C4-2B (cell line): Measurements from ENCODE around the gene ATG10.

Experiments
- H3K27ac ChIP-seq: fragments of 450-650 bp; 2 replicates; pipeline ENCODE4 v1.5.1; 2017
- ZFX ChIP-seq: fragments of 450-650 bp; IDR thresholded peaks from 2 replicates; pipeline ENCODE4 v1.6.1; 2017
- TF ChIP-seq, protein P1 (sequence below): fragments of 450-650 bp; conservative IDR thresholded peaks from 2 replicates; pipeline ENCODE4 v1.5.1; 2017; ENCODE audit warnings: mild to moderate bottlenecking

ATG10 gene

GRCh38 chr5:82274343-82275211 lies 302.8 kb downstream of the ATG10 start:
- TF ChIP-seq ZFX, result no peak
- TF ChIP-seq, protein P1, sequence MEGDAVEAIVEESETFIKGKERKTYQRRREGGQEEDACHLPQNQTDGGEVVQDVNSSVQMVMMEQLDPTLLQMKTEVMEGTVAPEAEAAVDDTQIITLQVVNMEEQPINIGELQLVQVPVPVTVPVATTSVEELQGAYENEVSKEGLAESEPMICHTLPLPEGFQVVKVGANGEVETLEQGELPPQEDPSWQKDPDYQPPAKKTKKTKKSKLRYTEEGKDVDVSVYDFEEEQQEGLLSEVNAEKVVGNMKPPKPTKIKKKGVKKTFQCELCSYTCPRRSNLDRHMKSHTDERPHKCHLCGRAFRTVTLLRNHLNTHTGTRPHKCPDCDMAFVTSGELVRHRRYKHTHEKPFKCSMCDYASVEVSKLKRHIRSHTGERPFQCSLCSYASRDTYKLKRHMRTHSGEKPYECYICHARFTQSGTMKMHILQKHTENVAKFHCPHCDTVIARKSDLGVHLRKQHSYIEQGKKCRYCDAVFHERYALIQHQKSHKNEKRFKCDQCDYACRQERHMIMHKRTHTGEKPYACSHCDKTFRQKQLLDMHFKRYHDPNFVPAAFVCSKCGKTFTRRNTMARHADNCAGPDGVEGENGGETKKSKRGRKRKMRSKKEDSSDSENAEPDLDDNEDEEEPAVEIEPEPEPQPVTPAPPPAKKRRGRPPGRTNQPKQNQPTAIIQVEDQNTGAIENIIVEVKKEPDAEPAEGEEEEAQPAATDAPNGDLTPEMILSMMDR, result no peak
- H3K27ac ChIP-seq, result no peak overlapping the region

DNA sequence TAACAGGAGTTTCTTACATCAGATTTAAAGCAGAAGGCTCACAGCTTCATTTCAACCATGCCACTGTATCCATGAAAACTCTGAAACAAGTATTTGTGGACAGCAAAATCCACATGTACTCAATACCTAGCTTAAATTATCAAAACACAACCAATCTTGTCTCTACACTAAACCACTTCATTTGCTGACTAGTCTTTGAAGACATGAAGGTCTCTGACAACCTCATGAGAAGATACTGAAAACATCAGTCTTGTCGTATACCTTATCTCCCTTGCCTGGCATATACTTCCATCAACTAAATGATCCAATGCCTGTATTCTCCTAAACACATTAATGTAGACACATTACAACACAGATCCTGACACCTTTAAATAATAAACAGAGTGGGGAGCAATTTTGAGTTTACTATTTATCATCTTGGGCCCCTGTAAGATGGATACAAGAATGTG lies 303.4 kb downstream of the ATG10 start:
- H3K27ac ChIP-seq, result no peak overlapping the region
- no peak for TF ChIP-seq ZFX
- TF ChIP-seq, protein P1, result no peak

DNA sequence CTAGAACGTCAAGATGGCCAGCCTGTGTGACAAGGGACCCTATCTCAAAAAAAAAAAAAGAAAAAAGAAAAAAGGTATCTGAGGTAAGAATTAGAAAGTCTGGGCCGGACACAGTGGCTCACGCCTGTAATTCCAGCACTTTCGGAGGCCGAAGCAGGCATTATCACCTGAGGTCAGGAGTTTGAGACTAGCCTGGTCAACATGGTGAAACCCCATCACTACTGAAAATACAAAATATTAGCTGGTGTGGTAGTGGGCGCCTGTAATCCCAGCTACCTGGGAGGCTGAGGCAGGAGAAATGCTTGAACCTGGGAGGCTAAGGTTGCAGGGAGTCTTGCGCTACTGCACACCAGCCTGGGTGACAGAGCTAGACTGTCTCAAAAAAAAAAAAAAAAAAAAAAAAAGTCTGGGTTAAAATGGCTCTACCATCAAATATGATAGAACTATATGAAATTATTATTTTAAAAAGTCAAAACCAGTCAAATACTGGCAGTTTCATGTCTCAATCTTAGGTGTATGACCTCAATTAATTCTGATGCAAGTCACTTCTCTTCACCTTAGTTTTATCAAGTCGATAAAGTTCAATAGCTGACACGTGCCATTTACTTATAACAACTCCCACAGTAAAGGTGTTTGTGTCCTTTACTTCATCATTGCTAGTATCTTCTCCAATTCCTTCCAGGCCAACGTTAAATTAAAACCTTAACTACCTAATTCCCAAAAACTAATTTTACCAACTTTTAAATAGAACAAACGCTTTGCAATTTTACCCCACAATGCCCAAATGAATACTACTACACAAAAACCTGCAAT lies 305.2 kb downstream of the ATG10 start:
- TF ChIP-seq, protein P1, result no peak
- H3K27ac ChIP-seq, result peak overlapping the region; percentile 98

- no peak for TF ChIP-seq ZFX
- TF ChIP-seq, protein P1, result no peak
- H3K27ac ChIP-seq, result peak overlapping the region; percentile 98
Measured at GRCh38 chr5:82277613-82277986, 305.8 kb downstream of the ATG10 start.

- peak; percentile 95 for TF ChIP-seq ZFX
- TF ChIP-seq, protein P1, result no peak
Measured at GRCh38 chr5:82277987-82278710, 306.3 kb downstream of the ATG10 start, which contains the start of gene RPS23. Gene RPS23, minus strand, starts transcription at chr5:82278354. Its CDS starts 31 bp downstream, at chr5:82278323.

DNA sequence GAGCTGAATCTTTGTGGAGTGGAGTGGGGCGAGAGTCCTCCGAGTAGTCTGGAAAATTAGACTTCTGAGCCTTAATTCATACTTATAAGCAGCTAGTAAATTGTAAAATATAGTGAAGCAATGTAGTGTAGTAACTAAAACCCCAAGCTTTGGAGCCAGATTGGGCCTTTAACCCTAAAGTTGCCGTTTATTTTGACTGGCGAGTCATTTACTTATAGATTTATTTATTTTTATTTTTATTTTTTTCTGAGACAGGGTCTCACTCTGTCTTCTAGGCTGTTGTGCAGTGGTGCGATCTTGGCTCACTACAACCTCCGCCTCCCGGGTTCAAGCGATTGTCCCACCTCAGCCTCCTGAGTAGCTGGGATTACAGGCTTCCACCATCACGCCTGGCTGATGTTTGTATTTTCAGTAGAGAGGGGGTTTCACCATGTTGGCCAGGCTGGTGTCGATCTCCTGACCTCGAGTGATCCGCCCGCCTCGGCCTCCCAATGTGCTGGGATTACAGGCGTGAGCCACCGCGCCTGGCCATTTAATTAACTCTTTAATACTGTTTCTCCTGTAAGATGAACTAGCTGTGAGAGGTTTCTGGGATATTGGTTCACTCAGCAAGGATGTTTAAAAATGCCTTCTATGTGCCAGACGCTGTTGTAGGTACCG lies 307.0 kb downstream of the ATG10 start:
- TF ChIP-seq, protein P1, result no peak
- no peak for TF ChIP-seq ZFX
- peak overlapping the region; percentile 98 for H3K27ac ChIP-seq

More at GRCh38 chr5:82277987-82278710, 306.3 kb downstream of the ATG10 start, which contains the start of gene RPS23:
- peak within 1 kb of the TSS; percentile 98 for H3K27ac ChIP-seq
